Neural cell (in vitro differentiated cells): ENCODE measurements around the gene DNAH3.

Source experiments
- CTCF ChIP-seq: fragments of 450-650 bp; IDR thresholded peaks from 2 replicates; pipeline ENCODE4 v1.5.1; 2014; ENCODE audit warnings: antibody characterized with exemption, mild to moderate bottlenecking, moderate library complexity; ENCODE audit not compliant: poor library complexity, severe bottlenecking
- EP300 ChIP-seq: fragments of 450-650 bp; conservative IDR thresholded peaks from 2 replicates; pipeline ENCODE4 v1.6.1; 2014; ENCODE audit warnings: antibody characterized with exemption, mild to moderate bottlenecking, moderate library complexity; ENCODE audit not compliant: poor library complexity, severe bottlenecking
- EZH2 ChIP-seq: fragments of 200-600, 300-800 bp; shearing (Covaris generic), sonication (generic); IDR thresholded peaks from 2 replicates; pipeline ENCODE4 v1.6.1; 2014; ENCODE audit warnings: antibody characterized with exemption, low read length, borderline replicate concordance, mild to moderate bottlenecking; ENCODE audit not compliant: insufficient read depth, poor library complexity, severe bottlenecking
- REST ChIP-seq: IDR thresholded peaks from 2 replicates; pipeline ENCODE4 v1.6.1; 2012; ENCODE audit warnings: borderline replicate concordance
- SMC3 ChIP-seq: fragments of 450-650 bp; conservative IDR thresholded peaks from 2 replicates; pipeline ENCODE4 v1.6.1; 2014; ENCODE audit warnings: antibody characterized with exemption, mild to moderate bottlenecking, moderate library complexity; ENCODE audit not compliant: poor library complexity

GRCh38 chr16:20910781-20911321, 239.8 kb downstream of the DNAH3 start:
- TF ChIP-seq CTCF (no peak), REST (no peak), SMC3 (no peak), EZH2 (no peak), EP300 (no peak)
